Spleen (tissue), 7 donors: Measurements from ENCODE around the gene LRRFIP2.

Source experiments
- POLR2A ChIP-seq, 3 donors: fragments of 450-650 bp; IDR thresholded peaks; one replicate each; pipeline ENCODE4 v1.5.1; 2017; ENCODE audit warnings: antibody characterized with exemption in 3 of 3, mild to moderate bottlenecking in 1 of 3
- TF ChIP-seq, protein P1 (sequence below), 11 experiments: fragments of 200-600 bp in 7 of 11; fragments of 450-650 bp in 4 of 11; sonication (generic) in 4 of 11; IDR thresholded peaks in 8 of 11; conservative IDR thresholded peaks in 3 of 11; 1 replicate in 7 of 11; 2 replicates in 4 of 11; pipeline versions ENCODE4 v1.4.0 to v1.8.0; 2016 to 2021; ENCODE audit warnings: antibody characterized with exemption in 11 of 11, inconsistent platforms in 4 of 11, mild to moderate bottlenecking in 1 of 11
- donor health status: DM: no; HTN: no; CAD: no; lungs with moderate emphysema.
- donor health status: DM: no; HTN: no; CAD: no.
- donor health status: DM: no; HTN: no; CAD: no.

DNA sequence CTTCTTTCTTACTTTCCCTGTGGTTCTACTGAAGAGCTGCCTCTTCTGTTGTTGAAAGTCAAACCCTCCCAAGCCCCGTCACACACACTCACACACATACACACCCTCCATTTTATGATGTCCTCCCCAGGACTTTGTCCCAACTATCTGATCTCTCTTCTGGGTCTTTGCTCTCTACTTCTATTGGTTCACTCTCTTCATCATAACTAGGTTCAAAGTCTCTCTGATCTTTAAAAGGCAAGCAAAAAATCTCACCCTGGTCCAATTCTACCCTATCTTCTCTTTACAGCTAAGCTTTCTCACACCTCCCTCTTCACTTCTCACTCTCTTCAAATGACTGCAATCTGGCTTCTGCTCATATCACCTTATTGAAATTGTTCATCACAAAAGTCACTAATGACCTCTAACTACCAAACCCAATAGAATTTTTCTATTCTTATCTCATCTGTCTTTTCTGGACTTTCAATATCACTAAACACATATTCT lies 34.8 kb downstream of the LRRFIP2 start:
- no peak for TF ChIP-seq POLR2A (IDR thresholded peaks at IDR 0.05)
- TF ChIP-seq, protein P1, sequence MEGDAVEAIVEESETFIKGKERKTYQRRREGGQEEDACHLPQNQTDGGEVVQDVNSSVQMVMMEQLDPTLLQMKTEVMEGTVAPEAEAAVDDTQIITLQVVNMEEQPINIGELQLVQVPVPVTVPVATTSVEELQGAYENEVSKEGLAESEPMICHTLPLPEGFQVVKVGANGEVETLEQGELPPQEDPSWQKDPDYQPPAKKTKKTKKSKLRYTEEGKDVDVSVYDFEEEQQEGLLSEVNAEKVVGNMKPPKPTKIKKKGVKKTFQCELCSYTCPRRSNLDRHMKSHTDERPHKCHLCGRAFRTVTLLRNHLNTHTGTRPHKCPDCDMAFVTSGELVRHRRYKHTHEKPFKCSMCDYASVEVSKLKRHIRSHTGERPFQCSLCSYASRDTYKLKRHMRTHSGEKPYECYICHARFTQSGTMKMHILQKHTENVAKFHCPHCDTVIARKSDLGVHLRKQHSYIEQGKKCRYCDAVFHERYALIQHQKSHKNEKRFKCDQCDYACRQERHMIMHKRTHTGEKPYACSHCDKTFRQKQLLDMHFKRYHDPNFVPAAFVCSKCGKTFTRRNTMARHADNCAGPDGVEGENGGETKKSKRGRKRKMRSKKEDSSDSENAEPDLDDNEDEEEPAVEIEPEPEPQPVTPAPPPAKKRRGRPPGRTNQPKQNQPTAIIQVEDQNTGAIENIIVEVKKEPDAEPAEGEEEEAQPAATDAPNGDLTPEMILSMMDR (IDR thresholded peaks at IDR 0.05 in 8 of 11, conservative IDR thresholded peaks at IDR 0.05 in 3 of 11), result no peak
